Measurements from ENCODE around the gene PICK1. TPM values are rescaled to one million over a fixed set of nuclear protein-coding genes. Genes with fewer than 3 reads are reported as not detected.

PICK1 gene
- polyA plus RNA-seq, 1 donor from 2014 or later, result 101 TPM

- H3K9me2 ChIP-seq (ENCODE audit: insufficient read depth, low read length), result no peaks in the 10 kb centered on the region
- no peak overlapping the region for H2AFZ ChIP-seq (ENCODE audit: low read depth, low read length)
- H3K4me3 ChIP-seq (ENCODE audit: low read length), result no peak overlapping the region
- H3K9ac ChIP-seq (ENCODE audit: low read length), result no peak overlapping the region
- H3K9me3 ChIP-seq (ENCODE audit: low read length), result no peaks in the 10 kb centered on the region
- no peak overlapping the region for H3K27ac ChIP-seq (ENCODE audit: low read length)
- no peak for TF ChIP-seq TAF1 (IDR thresholded peaks at IDR 0.05; ENCODE audit: low read depth)
- TF ChIP-seq MXI1 (conservative IDR thresholded peaks at IDR 0.05; ENCODE audit: poor library complexity, severe bottlenecking), result no peak
- no peak for TF ChIP-seq REST (IDR thresholded peaks at IDR 0.05; ENCODE audit: borderline replicate concordance)
- H3F3A ChIP-seq (ENCODE audit: insufficient read depth, low read length, poor library complexity, severe bottlenecking), result no peaks in the 10 kb centered on the region
- H3K79me2 ChIP-seq (replicated peaks; ENCODE audit: insufficient read depth, low read length), result no peaks in the 10 kb centered on the region
- H3K4me2 ChIP-seq (ENCODE audit: low read length), result no peak overlapping the region
- H3K36me3 ChIP-seq (ENCODE audit: insufficient read depth, low read length), result no peaks in the 10 kb centered on the region
- no peaks in the 10 kb centered on the region for H3K27me3 ChIP-seq (ENCODE audit: insufficient read depth, low read depth, low read length)
- no peaks in the 10 kb centered on the region for H4K20me1 ChIP-seq (ENCODE audit: insufficient read depth)
Observed at GRCh38 chr22:38041760-38042487, 15.3 kb upstream of the PICK1 start.

GRCh38 chr22:38042488-38042790, 14.8 kb upstream of the PICK1 start:
- Histone ChIP-seq H3K4me2 (ENCODE audit: low read length) (no peak overlapping the region), H3K27ac (ENCODE audit: low read length) (no peak overlapping the region), H3K9me3 (ENCODE audit: low read length) (no peaks in the 10 kb centered on the region), H3K36me3 (ENCODE audit: insufficient read depth, low read length) (no peaks in the 10 kb centered on the region), H3F3A (ENCODE audit: insufficient read depth, low read length, poor library complexity, severe bottlenecking) (no peaks in the 10 kb centered on the region), H3K9me2 (ENCODE audit: insufficient read depth, low read length) (no peaks in the 10 kb centered on the region), H3K4me3 (ENCODE audit: low read length) (no peak overlapping the region), H3K79me2 (replicated peaks; ENCODE audit: insufficient read depth, low read length) (no peaks in the 10 kb centered on the region), H3K9ac (ENCODE audit: low read length) (no peak overlapping the region), H3K27me3 (ENCODE audit: insufficient read depth, low read depth, low read length) (no peaks in the 10 kb centered on the region), H2AFZ (ENCODE audit: low read depth, low read length) (no peak overlapping the region), H4K20me1 (ENCODE audit: insufficient read depth) (no peaks in the 10 kb centered on the region)
- TF ChIP-seq POLR2AphosphoS5 (IDR thresholded peaks at IDR 0.05) (no peak), REST (IDR thresholded peaks at IDR 0.05; ENCODE audit: borderline replicate concordance) (no peak)

- H3K27ac ChIP-seq (ENCODE audit: low read length), result no peak overlapping the region
- no peaks in the 10 kb centered on the region for H3K36me3 ChIP-seq (ENCODE audit: insufficient read depth, low read length)
- no peak overlapping the region for H2AFZ ChIP-seq (ENCODE audit: low read depth, low read length)
- no peaks in the 10 kb centered on the region for H3K27me3 ChIP-seq (ENCODE audit: insufficient read depth, low read depth, low read length)
- no peaks in the 10 kb centered on the region for H3K9me2 ChIP-seq (ENCODE audit: insufficient read depth, low read length)
- no peak overlapping the region for H3K4me2 ChIP-seq (ENCODE audit: low read length)
- H4K20me1 ChIP-seq (ENCODE audit: insufficient read depth), result no peaks in the 10 kb centered on the region
- no peak overlapping the region for H3K9ac ChIP-seq (ENCODE audit: low read length)
- no peaks in the 10 kb centered on the region for H3F3A ChIP-seq (ENCODE audit: insufficient read depth, low read length, poor library complexity, severe bottlenecking)
- no peaks in the 10 kb centered on the region for H3K9me3 ChIP-seq (ENCODE audit: low read length)
- TF ChIP-seq REST (IDR thresholded peaks at IDR 0.05; ENCODE audit: borderline replicate concordance), result no peak
- no peak for TF ChIP-seq POLR2AphosphoS5 (IDR thresholded peaks at IDR 0.05)
- no peaks in the 10 kb centered on the region for H3K79me2 ChIP-seq (replicated peaks; ENCODE audit: insufficient read depth, low read length)
- H3K4me3 ChIP-seq (ENCODE audit: low read length), result no peak overlapping the region
Observed at GRCh38 chr22:38043151-38044039, 13.8 kb upstream of the PICK1 start.
